Purkinje cell (primary cell): ENCODE results near the gene DEDD. TPM values are rescaled to one million over a fixed set of nuclear protein-coding genes. Genes with fewer than 3 reads are reported as not detected.

ENCODE experiments used
- polyA plus RNA-seq: library from polyadenylated mRNA; unstranded; fragments of >200 nt; fragmentation: Nextera tagmentation; gene quantifications from 2 replicates; pipeline ENCODE4 v1.2.1, GENCODE V29; 2014

DEDD gene, protein sequence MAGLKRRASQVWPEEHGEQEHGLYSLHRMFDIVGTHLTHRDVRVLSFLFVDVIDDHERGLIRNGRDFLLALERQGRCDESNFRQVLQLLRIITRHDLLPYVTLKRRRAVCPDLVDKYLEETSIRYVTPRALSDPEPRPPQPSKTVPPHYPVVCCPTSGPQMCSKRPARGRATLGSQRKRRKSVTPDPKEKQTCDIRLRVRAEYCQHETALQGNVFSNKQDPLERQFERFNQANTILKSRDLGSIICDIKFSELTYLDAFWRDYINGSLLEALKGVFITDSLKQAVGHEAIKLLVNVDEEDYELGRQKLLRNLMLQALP
- polyA plus RNA-seq, result 27.4 and 28.0 TPM in 2 replicates

DNA sequence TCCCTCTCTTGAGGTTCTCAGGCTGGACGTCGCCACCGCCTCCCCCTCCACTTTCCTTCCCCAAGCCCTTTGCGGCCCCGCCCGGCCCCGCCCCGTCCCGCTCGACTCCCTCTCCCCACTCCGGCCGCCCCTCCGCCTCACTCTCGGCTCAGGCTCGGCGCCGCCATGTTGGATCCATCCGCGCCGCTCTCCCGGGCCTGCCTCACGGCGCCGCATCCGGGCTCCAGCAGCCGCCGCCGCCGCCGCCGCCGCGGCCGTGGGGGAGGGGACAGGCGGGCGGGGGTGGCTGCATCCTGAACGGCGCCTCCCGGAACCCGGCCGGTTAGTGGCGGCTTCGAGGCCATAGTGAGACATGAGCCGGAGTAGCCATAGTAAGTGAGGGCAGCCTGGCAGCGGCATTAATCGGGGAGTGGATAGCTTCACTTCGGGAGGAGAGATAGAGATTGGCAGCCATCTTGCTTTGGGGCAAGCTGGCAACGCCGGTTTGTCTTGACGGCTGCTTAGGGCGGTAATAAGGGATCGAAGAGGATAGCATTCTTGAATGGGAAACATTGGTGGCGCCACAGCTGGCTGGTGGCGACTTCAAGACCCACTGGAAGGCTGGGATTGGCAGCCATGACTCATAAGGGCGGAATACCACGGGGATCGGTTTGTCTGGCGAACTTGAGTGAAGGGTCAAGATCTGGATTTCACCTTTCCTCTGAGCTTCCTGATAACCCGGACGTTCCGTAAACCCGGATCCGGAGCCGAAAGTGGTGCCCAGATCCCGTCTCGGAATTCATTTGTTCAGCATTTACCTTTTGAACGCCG is at the start of gene DEDD:
TSS of gene DEDD (minus strand) at position 258 of the 810 bp plus-strand sequence. CDS start 8,205 bp downstream, outside the sequence.

DNA sequence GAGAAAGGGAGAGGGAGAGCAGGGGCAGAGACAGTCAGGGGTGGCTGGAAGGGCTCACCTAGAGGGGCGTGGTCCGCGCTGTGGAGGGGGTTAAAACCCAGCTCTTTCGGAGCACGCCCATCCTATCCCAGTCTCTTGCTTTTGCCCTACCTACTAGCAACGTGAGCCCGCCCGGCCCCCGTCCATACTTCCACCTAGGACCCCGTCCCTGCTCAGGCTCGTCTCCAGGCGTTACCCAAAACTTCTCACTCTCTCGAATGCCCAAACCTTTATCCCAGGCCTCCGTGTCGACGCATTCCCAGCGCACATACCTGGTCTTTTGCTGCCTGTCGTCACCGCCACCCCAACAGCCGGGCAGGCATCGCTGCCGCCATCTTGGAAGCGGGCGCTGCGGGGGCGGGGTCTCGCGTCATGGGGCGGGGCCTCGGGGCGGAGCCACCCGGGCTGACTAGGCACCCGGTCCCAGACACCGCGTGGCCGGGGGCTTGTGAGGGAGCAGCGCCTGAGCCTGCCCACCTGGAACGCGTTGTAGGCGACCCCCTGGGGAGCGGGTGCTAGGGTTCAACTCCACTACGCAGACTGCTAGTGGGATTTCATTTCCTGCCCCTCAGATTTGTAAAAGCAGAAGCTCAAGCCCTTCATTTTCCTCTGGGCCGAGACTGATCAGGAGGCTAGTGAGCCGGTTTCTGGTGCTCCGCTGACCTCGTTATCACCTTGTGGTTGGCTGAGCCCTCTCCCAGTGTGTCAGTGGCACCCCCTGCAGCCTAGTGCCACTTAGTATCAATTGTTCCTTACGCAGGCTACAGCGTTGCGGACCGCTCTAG is 44.9 kb upstream of the DEDD start, which contains the start of gene B4GALT3:
TSS of gene B4GALT3 (minus strand) at position 396 of the 824 bp plus-strand sequence. CDS start 1,447 bp downstream, outside the sequence.

DNA sequence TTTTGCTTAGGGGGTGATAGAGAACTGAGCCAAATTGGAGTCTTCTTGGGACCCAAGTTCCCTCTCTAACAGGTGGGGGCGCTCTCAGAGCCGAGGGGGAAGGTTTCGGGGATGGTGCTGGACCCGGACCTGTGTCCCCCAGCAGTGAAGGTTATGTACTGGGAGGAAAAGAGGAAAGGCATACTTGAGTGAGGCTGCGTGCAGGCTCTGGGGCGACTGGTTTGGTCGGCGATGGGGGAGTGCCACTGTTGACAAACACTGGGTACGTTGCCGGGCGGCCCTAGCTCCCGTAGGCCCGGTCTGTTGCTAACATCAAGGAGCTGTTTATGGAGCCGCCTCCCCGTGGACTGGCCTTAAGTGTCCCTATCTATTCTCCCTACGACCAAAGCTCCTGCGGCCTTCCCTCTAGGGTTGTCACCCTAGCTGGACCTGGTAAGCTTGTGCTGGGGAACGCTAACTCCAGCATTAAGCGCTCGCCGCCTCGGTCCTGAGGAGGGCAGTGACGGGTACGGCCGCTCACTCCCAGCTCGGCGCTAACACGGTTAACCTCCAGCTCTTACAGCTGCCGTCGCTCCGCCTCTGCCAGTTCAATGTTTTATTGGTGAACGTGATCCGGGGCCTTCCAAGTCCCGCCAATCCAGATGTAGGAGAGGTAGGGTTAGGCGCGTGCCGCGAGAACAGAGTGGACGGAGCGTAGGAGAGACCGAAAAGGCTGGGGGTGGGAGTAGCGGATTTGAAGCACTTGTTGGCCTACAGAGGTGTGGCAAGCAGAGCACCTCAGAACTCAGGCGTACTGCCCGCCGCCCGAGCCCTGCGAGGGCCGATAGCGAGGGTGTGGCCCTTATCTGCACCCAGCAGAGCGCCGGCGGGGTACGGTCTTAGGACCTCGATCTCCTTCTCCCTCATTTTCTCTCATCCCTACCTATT is 33.5 kb upstream of the DEDD start, which contains the start of gene PPOX:
TSS of gene PPOX (plus strand) at position 685 of the 927 bp plus-strand sequence. CDS start 422 bp downstream, outside the sequence.

DNA sequence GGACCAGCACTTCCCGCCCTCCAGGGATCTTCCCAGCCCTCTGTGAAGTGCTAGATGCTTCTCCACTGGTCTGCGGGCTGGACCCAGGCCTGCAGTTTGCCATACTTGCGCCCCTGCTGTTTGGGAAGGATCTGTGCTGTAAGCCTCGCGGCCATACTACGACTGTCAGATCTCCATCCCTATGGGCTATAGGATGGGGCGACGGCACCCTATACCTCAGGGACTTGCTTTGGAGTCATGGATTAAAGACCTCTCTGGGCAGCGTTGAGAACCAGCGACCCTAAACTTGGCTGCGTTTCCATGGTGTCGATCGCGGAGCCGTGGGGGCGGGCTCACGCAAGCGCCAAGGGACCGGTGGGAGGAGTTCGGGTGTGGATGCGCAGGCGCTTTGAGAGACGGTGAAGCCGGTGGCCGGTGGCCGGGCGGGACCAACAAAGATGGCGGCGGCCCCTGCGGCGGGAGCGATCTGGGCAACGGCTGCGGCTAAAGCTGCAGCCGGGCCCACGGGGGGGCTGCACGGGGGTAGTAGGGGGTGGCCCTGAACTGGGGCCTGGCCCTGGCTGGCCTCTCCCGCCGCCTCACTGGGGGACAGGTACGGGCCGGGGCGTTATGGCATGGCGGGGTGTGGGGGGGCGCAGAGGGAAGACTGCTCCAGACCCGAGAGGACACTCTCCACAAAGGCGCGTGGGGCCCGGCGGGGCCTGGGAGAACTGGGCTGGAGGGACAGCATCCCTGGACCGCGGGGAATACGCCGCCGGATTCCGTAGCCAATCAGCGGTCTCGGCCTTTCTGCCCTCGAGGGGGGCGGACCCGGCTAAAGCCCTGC is 26.8 kb upstream of the DEDD start, which contains the start of gene USP21:
TSS of gene USP21 (plus strand) at position 414 of the 826 bp plus-strand sequence. CDS start 1,141 bp downstream, outside the sequence.

DNA sequence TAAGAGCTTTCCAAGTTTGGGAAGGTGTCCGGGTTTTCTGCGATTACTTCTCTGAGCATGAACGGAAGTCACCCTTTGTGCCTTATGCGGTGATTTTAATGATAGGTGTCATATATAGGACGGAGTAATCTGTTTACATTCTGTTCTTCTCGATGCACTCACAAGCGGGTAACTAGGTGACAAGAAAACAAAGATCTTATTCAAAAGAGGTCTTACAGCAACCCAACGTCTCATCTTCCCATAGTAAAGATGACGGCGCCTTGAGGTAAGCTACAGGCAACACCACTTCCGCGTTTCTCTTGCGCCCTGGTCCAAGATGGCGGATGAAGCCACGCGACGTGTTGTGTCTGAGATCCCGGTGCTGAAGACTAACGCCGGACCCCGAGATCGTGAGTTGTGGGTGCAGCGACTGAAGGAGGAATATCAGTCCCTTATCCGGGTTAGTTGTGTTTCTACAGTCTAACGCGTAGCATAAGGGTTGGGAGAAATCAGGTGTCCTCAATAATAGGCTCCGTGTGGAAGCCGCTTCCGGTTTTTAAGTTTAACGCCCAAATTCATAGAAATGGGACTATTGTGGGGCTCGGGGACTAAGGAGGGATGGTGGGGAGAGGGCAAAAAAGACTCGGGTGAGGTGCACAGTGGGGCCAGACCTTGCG is 21.3 kb upstream of the DEDD start, which contains the start of gene UFC1:
TSS of gene UFC1 (plus strand) at position 297 of the 656 bp plus-strand sequence. CDS start at position 317, 20 bp downstream.

DNA sequence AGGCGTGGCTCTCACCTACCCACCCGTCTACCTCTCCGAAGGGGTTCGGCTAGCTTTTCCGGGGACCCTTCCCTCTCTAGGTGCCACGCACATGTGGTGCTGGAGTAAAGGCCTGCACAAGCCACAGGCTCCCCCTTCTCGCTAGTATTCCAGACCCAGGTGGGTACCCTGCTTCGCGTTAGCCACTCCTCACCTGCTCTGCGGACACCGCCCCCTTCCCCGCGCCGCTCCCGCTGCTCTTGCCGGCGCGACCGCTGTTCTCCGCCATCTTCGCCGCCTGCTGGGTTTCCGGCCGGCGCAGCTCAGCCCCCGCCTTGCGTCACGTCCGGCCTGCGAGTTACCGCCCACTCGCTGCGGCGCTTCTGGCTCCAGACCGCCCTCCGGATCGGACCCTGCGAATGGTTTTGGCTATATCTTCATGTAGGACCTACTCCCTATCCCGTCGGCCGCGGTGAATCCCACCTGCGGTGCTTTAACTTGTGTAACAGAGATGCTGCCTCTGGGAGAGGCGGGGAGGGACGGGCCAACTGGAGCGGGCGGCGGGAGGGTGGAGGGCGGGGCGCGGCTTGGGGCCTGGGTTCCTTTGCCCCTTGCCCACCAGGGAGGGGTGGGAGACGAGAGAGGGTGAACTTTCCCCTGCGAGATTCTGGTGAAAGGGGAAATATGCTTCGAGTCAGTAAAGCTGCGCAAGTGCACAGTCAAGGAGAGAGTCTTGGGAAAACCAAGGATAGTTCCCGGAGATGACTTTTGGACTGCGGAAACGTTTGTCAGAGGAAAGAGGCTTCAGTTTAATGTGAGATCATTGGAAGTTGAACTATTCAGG is 14.5 kb downstream of the DEDD start, which contains the start of the genes NIT1 and PFDN2:
TSS of gene NIT1 (plus strand) at position 347 of the 823 bp plus-strand sequence. CDS start at position 419, 72 bp downstream.
TSS of gene PFDN2 (minus strand) at position 279 of the 823 bp plus-strand sequence. CDS start at position 268, 11 bp downstream.

DNA sequence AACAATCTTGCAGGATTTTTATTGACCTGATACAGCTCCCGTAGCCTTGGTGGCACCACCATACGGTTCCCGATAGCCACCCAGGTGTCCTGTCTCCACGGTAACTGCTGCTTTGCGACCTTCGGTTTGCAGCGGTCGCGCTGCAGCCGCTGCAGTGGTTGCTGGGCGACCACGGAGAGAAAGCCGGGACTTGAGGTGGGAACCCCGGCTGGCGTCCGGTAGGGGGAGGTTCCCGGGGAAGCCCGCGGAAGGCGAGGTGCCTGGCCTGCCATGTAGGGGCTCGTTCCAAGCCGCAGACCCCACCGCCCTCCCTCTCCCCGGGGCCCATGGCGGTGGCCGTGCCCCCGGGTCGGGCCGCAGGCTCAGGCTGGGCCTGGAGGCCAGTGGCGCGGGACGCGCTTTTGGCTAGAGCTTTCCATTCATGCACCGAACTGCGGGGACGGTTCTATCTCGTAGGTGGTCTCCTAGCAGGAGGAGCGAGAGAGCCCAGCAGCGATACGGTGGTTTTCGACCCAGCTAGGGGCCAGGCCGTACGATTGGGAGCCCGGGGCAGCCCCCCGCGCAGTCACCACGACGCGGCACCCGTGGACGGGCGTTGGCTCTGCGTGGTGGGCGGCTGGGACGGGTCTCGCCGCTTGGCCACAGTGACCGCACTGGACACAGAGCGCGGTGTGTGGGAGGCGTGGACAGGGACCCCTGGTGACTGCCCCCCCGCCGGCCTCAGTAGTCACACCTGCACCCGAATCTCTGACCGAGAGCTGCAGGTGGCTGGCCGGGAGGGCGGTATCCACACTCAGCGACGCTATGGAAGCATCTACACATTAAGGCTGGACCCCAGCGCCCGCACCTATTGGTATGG is 34.0 kb downstream of the DEDD start, which contains the start of gene KLHDC9:
TSS of gene KLHDC9 (plus strand) at position 152 of the 859 bp plus-strand sequence. CDS start at position 327, 175 bp downstream.

DNA sequence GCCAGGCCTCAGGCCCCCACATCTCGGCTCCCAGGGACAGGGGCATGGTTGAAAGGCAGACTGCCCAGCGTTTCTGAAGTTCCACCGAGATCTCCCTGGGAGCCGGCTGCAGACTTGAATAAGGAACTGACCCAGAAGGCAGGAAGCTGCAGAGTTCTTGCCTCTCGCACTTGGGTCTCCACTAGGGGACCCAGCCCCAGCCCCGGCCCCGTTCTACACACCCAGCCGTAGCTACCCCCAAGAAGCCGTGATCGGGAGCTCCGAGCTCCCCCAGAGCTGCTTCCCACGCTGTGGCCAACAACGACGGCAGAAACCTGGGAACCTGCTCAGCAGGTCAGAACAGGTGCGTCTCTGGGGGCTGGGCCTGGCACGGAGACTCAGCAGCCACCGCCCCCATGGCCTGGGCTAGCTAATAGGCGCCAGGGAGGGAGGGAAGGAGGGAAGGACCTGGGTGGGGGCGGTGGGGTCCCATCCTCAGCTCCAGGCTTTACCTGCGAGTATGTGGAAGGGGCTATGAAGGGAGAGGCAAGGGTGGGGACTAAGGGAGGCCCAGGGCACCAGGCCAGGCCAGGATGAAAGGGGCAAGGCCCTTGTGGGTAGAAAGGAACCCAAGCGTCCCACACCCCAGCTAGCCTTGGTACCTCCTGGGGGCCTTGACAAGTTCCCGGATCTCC is 43.1 kb downstream of the DEDD start, which contains the start of gene NECTIN4:
TSS of gene NECTIN4 (minus strand) at position 308 of the 674 bp plus-strand sequence. CDS start at position 46, 262 bp downstream.

Other genes starting within 250 kb of the DEDD start
- not detected in 2 replicates for gene ITLN1, start 247.5 kb downstream of the DEDD start, polyA plus RNA-seq
- not detected in 2 replicates for gene ITLN2, start 177.9 kb downstream of the DEDD start, polyA plus RNA-seq
- 0.10 TPM in 1 of 2 replicates, not detected in the other for gene F11R, start 111.5 kb downstream of the DEDD start, polyA plus RNA-seq
- 35.1 and 74.9 TPM in 2 replicates for gene TSTD1, start 93.7 kb downstream of the DEDD start, polyA plus RNA-seq
- 0.36 and 1.1 TPM in 2 replicates for gene USF1, start 86.7 kb downstream of the DEDD start, polyA plus RNA-seq
- gene ARHGAP30, start 62.8 kb downstream of the DEDD start, polyA plus RNA-seq, result 0.11 TPM in 1 of 2 replicates, not detected in the other
- gene NECTIN4, start 43.1 kb downstream of the DEDD start, polyA plus RNA-seq, result not detected in 2 replicates
- gene KLHDC9, start 34.3 kb downstream of the DEDD start, polyA plus RNA-seq, result 8.0 and 17.1 TPM in 2 replicates
- gene PFDN2, start 14.6 kb downstream of the DEDD start, polyA plus RNA-seq, result 92.1 and 97.1 TPM in 2 replicates
- 35.5 and 38.5 TPM in 2 replicates for gene NIT1, start 14.6 kb downstream of the DEDD start, polyA plus RNA-seq
- 301 and 305 TPM in 2 replicates for gene UFC1, start 21.3 kb upstream of the DEDD start, polyA plus RNA-seq
- 3.2 and 6.2 TPM in 2 replicates for gene USP21, start 26.8 kb upstream of the DEDD start, polyA plus RNA-seq
- 27.6 and 29.5 TPM in 2 replicates for gene PPOX, start 33.8 kb upstream of the DEDD start, polyA plus RNA-seq
- 6.5 and 12.7 TPM in 2 replicates for gene B4GALT3, start 44.8 kb upstream of the DEDD start, polyA plus RNA-seq
- 0.13 and 0.62 TPM in 2 replicates for gene ADAMTS4, start 66.4 kb upstream of the DEDD start, polyA plus RNA-seq
- gene NDUFS2, start 69.7 kb upstream of the DEDD start, polyA plus RNA-seq, result 145 and 159 TPM in 2 replicates
- 2.9 and 7.6 TPM in 2 replicates for gene FCER1G, start 82.6 kb upstream of the DEDD start, polyA plus RNA-seq
- gene APOA2, start 91.0 kb upstream of the DEDD start, polyA plus RNA-seq, result not detected in 2 replicates
- 9.1 and 11.9 TPM in 2 replicates for gene TOMM40L, start 93.4 kb upstream of the DEDD start, polyA plus RNA-seq
- 0.23 and 1.4 TPM in 2 replicates for gene NR1I3, start 105.5 kb upstream of the DEDD start, polyA plus RNA-seq
- 5.9 and 7.5 TPM in 2 replicates for gene PCP4L1, start 126.1 kb upstream of the DEDD start, polyA plus RNA-seq
- not detected in 2 replicates for gene MPZ, start 177.3 kb upstream of the DEDD start, polyA plus RNA-seq
- gene SDHC, start 181.7 kb upstream of the DEDD start, polyA plus RNA-seq, result 72.3 and 72.8 TPM in 2 replicates
- gene CFAP126, start 235.2 kb upstream of the DEDD start, polyA plus RNA-seq, result 0.83 and 1.7 TPM in 2 replicates